NK-92 (cell line): ENCODE data around the gene TPX2.
"Not testable (repeated sequence)": the region's sequence is repeated elsewhere in the genome, so short reads cannot be mapped to it uniquely, and the experiment has no call there.

Source experiments
- DNase-seq: peaks from one replicate; lab custom pipeline; 2025; ENCODE audit not compliant: unreplicated experiment; lab: John Stamatoyannopoulos, UW

The TPX2 gene

DNA sequence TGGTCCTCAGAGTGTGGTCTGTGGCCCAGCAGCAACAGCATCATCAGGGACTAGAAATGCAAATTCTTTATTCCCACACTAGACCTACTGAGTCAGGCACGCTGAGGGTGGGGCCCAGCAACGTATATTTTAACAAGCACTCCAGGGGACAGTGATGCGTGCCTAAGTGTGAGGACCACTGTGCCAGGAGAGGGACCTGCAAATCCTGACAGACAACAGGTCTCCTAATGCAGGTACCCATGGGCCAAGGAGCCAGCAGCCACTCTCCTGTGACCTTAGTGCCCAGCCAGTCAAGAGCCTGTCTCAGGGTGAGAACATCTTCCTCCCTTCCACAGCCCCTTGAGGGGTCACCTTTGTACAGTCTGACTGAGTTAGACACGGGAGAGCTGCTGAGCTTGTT, 72.1 kb downstream of the TPX2 start:
- DNase-seq: no peak

DNA sequence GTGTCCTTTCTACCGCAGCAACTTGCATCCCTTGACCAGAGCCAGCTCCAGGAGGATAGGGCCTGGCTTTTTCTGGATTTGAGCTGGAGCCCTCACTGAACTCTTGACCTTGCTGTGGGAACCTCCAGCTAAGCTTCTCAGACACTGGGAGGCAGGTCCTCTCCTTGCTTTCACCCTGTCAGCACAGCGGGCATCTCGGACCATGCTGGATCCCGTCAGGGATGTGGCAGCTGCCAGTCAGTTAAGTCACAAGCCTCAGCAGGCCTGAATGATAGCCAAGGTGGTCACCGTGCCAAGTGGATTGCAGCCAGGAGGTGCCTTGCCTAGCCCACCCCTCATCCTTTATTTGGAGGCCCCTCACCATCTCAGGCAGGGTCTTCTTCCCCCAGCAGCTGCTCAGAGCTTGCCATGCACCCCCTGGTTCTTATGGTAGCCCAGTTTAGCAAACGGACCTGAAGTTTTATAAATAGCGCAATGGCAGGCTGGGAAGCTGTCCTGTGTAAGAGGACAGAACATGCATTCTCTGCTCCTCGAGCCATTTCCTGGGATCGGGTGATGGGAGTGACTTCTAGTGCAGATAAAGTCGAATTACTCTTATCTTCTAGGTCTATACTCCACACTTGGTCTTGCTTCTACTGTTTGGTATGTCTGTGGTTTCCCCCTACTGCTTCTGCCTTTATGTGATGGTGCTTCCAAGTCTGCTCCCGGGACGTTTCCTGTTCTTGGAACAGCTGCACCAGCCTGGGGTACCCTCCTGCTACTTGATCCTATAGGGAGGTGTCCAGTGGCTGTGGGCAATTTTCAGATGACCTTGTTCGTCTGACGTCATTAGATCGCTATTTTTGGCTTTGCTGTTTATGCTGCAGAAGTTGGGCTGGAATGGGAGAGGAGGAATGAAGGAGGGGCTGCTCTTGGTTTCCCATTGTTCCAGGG, 73.0 kb downstream of the TPX2 start:
- no peak for DNase-seq

DNA sequence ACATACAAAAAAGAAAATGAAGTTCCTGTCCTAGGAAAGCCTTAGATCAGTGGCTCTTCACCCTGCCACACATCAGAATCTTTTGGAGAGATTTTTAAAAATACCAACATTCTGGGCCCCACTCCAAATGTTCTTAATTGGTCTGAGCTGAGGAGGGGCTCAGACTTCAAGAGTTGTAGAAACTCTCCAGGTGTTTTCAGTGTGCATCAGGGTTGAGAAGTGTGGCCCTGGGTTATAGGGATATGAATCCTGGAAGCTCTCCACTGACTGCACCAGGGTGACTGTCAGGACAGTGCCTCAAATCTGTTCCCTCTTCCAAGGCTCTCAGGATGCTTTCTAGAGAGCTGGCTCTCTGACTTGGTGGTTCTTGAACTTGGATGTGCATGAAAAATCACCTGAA, 74.5 kb downstream of the TPX2 start:
- DNase-seq: no peak

DNA sequence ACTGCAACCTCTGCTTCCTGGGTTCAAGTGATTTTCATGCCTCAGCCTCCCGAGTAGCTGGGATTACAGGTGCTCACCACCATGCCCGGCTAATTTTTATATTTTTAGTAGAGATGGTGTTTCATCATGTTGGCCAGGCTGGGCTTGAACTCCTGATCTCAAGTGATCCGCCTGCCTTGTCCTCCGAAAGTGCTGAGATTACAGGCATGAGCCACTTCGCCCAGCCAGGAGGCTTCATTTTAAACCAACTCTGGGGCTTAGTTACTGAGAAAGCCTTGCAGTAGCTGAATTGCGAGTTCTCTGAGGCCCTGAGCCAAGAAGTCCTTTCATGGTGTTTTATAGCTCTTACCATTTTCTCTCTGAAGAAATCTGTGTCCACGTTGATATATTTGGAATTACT, 75.1 kb downstream of the TPX2 start:
- not testable (repeated sequence) for DNase-seq

DNA sequence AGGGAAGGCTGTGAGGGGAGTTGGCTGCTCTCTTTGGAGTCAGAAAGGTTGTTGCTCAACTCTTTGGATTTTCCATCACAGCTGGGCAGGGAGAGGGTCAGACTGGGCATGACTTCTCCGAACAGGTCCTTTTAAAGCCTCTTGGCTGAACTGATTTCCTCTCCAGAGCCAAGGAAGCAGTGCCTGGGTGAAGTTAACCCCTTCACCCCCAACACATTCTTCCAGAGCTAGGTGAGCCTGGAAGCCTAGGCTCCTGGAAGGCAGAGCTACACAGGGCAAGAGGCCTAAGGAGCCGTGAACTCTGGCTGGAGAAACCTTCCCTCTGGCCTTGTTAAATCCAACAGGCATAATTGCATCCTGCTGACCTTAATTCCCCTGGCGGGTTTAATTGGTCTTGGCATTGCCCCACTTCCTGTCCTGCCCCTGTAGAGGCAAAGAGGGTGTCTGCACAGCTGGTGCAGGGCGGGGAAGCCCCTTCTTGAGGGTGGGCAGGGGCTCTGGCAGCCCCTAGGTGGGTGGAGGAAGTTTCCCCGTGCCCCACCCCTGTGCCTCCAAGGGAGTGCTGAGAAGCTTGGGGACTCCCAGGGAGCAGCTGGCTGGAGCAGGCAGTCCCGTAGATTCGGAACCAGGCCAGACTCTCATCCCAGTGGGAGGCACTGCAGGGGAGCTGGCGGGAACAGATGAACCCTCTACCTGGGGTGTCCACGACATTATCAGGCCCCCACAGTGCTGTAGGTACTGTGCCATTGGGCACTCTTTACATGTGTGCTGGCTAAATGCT, 76.5 kb downstream of the TPX2 start:
- no peak for DNase-seq

DNA sequence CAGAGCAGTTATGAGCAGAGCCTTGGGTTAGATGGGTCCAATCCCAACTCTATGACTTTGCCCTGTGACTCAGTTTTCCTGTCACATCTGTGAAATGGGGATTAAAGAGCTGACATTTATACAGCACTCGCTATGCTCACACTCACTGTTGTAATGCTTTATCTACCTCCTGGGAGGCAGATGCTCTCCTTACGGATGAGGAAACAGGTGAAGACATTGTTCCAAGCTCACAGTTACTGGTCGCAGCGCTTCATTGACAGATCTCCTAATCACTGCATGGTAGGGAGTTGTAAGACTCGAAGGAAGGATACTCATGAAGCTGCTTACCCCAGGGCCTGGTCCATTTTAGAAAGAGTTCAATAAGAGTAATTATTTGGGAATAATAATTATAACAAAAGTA, 77.1 kb downstream of the TPX2 start:
- no peak for DNase-seq

DNA sequence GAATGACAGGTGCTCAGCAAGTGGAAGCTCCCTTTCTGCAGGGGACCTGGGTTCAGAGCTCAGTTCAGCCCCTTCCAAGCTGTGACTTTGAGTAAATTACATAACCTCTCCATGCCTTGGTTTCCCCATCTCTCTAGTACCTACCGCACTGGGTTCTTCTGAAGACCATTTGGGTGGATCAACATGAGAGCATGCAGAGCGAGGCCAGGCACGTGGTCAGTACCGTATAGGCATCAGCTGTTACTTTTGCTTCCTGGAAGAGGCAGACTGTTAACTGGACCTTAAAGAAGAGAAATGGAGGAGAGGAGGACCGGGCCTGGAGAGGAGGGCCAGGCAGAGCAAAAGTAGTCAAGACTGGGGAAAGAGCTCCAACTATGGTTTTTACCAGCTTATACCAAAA, 78.4 kb downstream of the TPX2 start:
- no peak for DNase-seq

DNA sequence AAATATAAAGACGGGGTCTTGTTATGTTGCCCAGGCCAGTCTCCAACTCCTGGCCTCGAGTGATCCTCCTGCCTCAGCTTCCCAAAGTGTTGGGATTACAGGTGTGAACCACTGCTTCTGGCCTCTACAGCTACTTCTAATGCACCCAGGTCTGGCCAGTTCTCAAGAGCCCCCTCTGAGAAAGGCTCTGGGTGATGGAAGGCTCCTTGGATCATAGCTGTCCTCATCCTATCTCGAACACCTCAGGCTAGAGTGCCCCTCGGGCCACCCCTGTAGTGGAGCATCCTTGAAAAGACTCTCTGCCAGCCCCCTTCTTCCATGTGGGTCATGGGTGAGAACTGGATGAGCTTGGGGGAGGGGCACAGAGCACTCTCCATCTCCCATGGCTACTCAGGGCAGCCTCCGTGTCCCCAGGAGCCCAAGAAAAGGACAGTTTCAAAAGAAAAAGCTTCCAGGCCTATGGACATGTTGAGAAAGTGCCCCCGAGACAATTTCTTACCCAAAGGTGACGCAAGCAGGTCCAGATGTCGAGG, 79.4 kb downstream of the TPX2 start:
- no peak for DNase-seq

DNA sequence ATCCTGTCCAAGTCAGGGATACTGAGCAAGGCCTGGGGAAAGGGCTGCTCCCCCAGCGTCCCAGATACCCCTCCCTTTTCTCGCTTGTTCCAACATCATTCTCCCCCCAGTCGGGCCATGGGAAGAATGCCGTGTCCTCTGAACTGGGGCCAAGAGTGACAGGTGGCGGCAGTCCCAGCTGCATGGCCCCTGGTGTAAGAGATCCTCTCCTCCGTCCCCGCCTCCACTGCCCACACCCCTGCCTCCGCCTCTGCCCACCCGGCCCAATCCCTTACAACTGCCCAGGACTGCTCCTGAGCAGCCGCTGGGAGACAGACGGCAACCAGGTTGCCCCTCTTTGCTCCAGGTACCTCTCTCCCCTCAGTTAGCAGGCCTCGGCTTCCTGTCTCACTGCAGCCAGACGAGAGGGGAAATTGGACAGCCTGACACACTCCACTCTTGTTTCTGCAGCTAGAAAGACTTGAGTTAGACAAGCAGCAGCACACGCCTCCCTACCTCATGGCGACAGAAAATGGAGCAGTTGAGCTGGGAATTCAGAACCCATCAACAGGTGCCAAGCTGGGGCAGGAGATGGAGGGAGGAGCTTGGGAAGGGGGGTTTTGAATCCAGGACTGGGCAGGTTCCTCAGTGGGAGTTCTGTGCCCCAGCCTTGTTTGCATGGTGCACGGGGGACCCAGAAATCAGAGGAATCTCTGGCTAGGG, 80.1 kb downstream of the TPX2 start, which contains the start of gene MYLK2:
MYLK2 (plus strand) TSS at position 274 of the 702 bp plus-strand sequence; CDS start at position 499, 225 bp downstream.
- no peak for DNase-seq

DNA sequence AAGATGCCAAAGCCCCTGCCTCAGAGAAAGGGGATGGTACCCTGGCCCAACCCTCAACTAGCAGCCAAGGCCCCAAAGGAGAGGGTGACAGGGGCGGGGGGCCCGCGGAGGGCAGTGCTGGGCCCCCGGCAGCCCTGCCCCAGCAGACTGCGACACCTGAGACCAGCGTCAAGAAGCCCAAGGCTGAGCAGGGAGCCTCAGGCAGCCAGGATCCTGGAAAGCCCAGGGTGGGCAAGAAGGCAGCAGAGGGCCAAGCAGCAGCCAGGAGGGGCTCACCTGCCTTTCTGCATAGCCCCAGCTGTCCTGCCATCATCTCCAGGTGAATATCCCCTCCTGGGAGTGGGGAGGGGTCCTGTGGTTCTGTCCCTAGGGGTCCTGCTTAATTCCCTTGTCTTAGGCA, 81.1 kb downstream of the TPX2 start:
- DNase-seq: no peak

DNA sequence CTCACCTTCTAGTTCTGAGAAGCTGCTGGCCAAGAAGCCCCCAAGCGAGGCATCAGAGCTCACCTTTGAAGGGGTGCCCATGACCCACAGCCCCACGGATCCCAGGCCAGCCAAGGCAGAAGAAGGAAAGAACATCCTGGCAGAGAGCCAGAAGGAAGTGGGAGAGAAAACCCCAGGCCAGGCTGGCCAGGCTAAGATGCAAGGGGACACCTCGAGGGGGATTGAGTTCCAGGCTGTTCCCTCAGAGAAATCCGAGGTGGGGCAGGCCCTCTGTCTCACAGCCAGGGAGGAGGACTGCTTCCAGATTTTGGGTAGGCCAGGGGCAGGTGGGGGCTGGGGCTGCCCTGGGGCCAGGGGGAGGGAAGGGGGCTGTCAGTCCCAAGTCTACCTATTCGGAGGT, 82.3 kb downstream of the TPX2 start:
- DNase-seq: no peak

DNA sequence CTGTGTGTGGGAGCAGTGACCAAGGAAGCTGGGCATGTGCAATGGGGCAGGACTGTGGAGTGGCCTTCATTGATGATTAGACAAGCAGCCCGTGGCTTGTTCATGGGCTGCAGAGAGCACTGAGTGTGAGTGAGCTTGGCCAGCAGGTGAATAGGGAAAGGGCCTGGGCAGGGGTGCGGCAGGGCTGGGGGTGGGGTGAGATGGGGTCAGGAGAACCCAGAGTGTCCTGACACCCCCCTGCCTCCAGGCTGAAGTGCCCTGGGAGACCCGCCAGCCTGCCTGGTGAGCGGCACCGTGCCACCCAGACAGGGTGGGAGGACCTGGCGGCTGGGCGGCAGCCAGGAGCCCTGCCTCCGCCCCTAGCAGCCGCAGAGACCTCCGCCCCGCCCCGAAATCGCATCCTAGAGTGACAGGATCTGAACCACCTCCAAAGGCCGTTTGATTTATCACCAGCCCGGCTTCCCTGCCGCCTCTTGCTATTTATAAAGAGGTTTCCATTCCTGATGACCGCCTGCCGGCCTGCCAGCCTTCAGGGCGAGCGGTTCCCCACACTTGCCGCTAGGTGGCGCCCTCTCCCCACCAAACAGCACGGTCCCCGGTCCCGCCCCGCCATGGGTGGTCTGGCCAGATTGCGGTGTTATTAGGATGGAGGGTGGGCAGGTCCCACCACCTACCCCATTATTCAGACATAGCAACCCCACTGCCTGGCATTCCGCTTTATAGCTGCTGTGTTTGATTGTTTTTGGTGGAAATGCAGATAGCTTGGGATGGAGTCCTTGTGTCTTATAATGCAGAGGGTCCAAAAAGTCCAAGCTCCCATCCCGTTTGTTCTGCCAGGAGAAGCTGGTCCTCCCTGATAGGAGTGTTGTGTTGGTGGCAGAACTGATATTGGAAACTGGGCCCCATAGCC, 83.6 kb downstream of the TPX2 start:
- no peak for DNase-seq

DNA sequence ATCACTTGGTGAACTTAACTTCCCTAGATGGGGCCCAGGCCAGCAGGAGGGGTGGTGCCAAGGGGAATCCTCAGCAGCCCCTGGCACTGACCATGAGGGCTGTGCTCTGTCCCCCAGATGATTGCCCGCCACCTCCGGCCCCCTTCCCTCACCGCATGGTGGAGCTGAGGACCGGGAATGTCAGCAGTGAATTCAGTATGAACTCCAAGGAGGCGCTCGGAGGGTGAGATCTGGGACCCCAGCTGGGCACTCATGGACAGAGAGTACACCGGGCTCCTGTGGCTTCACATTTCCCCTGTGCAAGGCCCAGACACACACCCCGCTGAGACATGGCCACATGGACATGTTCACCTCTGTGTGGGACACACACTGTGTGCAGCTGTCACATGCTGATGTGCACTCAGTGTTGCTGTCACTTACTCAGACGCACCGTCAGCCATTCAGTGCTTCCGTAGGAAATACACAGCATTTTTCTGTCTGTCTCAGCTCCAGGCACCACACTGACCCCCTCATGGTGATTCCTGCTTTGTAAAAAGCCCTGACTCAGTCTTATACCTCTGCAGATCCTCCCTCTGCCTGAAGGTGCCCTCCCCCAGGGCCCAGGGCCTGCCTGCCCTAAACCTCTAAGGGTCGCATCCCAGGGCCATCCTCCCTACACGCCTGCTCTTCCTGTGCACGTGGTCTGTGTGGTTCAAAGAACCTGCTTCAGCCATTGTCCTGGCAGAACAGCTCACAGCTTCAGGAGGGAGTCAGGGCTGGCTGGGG, 84.5 kb downstream of the TPX2 start:
- DNase-seq: no peak

DNA sequence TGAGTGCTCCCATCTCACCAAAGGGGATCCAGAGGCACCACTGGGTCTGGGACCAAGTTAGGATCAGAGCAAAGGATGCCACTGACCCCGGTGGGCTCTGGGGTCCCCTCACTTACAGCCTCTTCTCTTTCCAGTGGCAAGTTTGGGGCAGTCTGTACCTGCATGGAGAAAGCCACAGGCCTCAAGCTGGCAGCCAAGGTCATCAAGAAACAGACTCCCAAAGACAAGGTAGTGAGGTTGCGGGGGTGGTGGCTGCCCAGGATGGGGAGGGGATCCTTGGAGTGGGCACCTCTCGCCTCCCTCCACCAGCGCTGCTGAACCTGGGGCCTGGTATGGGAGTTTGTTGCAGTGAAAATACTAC, 85.0 kb downstream of the TPX2 start:
- no peak for DNase-seq

DNA sequence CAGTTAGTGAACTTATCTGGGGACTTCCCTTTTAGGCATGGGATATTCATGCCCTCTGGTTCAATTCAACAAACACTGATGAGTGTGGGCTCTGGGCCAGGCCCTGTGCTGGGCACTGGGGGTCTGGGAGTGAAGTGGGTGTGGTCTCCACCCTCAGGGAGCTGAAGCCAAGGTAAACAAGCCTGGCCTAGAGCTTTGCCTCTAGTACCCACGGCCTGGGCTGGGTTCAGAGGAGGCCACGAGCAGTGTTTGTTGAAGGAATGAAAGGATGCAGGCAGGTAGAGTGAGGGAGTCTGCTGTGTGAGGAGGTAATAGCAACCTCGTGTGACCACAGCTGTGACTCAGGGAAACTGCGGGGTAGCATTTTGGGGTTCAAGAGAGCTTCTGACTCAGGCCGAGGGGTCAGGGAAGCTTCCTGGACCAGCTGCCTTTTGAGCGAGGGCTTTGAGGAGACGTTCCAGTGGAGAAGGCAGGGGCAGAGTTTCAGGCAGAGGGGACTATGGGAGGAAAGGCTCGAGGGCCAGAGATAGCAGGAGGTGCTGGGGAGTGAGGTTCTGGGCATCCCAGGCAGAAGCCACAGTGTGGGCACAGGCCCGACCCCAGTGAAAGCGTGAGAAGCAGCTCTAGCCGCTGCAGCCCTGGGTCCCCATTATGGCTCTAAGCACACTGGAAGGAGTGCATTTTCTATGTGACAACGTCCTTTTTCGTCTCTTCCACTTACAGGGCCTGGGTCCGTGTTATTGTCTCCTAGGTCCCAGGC, 85.6 kb downstream of the TPX2 start:
- no peak for DNase-seq

DNA sequence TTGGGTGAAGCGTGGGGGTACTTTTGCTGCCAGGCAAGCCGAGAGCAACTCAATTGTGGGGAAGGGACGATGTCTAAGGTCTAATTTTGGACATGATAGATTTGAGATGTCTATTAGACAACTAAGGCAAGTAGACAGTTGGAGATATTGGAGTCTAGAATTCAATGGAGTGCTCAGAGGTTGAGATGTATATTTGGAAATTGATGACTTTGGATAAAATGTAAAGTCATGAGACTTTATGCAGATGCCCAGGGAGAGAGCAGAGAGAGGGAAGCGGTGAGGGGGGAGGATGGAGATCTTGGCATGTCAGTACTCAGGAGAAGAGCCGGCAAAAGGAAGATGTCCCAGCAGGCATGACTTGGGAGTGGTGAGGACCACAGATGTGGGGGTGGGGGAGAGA, 87.0 kb downstream of the TPX2 start:
- DNase-seq: no peak

DNA sequence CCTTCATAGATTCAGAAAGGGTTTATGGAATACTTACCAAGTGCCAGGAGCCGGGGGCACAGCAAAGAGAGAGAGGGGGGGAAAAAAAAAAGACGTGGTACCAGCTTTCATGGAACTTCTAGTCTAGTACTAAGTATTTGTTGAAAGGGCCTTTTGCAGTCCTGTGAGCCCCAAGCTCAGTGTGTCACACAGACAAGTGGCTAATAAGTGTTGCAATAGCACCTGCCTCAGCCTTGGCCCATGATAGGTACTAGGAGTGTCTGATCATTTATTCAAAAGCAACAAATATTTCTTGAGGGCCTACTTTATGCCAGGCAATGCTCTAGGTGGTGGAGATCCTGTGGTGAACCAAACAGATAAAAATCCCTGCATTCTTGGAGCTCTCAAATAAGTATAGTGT, 88.0 kb downstream of the TPX2 start:
- DNase-seq: no peak

DNA sequence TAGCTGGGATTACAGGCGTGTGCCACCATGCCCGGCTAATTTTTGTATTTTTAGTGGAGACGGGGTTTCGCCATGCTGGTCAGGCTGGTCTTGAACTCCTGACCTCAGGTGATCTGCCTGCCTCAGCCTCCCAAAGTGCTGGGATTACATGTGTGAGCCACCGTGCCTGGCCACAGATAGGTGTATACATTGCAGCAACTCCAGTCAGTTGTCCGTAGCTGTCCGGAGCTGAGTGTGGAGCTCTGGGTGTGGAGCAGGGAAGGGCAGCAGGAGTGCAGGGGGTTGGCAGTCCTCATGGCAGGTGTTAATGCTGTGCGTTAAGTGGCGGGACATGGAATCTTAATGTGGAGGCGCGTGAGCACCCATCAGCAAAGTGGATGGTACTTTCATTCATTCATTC, 88.9 kb downstream of the TPX2 start:
- not testable (repeated sequence) for DNase-seq

DNA sequence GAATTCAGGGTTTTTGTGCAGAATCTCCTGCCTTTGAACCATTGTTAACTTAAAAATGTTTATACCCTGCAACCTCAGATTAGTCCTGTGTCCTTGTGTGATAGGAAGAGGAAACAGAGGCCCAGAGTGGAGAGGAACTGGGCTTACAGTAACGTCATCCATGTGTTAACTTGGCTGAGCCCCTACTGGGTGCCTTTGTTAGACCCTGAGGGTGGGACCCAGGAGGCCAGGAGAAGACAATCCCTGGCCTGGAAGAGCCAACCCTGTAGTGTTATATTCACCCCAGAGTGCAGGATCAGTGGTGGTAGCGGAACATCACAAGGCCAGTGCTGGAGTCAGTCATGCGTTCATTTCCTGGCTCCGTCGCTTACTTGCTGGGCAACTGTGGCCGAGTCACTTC, 90.6 kb downstream of the TPX2 start:
- DNase-seq: no peak
